ENCODE data around the gene SEPTIN12.

GRCh38 chr16:4743226-4743878 is 44.8 kb downstream of the SEPTIN12 start:
- TF ChIP-seq ZFP3 (CRISPR knock-in tag; IDR thresholded peaks at IDR 0.05) (no peak), OSR1 (CRISPR knock-in tag; IDR thresholded peaks at IDR 0.05) (no peak), SNAI2 (CRISPR knock-in tag; IDR thresholded peaks at IDR 0.05) (no peak), TOX (CRISPR knock-in tag; IDR thresholded peaks at IDR 0.05; ENCODE audit: borderline replicate concordance) (no peak), CSRNP3 (CRISPR knock-in tag; IDR thresholded peaks at IDR 0.05) (no peak), BACH2 (CRISPR knock-in tag; IDR thresholded peaks at IDR 0.05; ENCODE audit: borderline replicate concordance) (no peak), ZNF70 (CRISPR knock-in tag; IDR thresholded peaks at IDR 0.05) (no peak), PATZ1 (CRISPR knock-in tag; IDR thresholded peaks at IDR 0.05; ENCODE audit: borderline replicate concordance) (no peak), ZFP30 (CRISPR knock-in tag; IDR thresholded peaks at IDR 0.05) (no peak), CREB5 (CRISPR knock-in tag; IDR thresholded peaks at IDR 0.05; ENCODE audit: low read depth) (no peak), GLIS3 (CRISPR knock-in tag; IDR thresholded peaks at IDR 0.05) (no peak)
